Islet of Langerhans (tissue), 1 donor: ENCODE data around the gene DBH.
"Not testable (repeated sequence)": the region's sequence is repeated elsewhere in the genome, so short reads cannot be mapped to it uniquely, and the experiment has no call there.

Experiments used
- FAIRE-seq: peaks from one replicate; lab custom pipeline; 2011; peaks lifted over from hg19 to GRCh38; lab: Jason Lieb, UNC

The DBH gene

GRCh38 chr9:133626008-133626407 is 10.2 kb upstream of the DBH start:
- not testable (repeated sequence) for FAIRE-seq

- no peak for FAIRE-seq
Measured at GRCh38 chr9:133627341-133627740, 8.8 kb upstream of the DBH start.

GRCh38 chr9:133628766-133629165 is 7.4 kb upstream of the DBH start:
- FAIRE-seq, result no peak

- FAIRE-seq, result no peak
Measured at GRCh38 chr9:133629221-133630110, 6.7 kb upstream of the DBH start.

GRCh38 chr9:133631111-133631510 is 5.1 kb upstream of the DBH start:
- no peak for FAIRE-seq

GRCh38 chr9:133632806-133633680 is 3.1 kb upstream of the DBH start:
- no peak for FAIRE-seq

GRCh38 chr9:133633681-133634080 is 2.5 kb upstream of the DBH start:
- no peak for FAIRE-seq

GRCh38 chr9:133634081-133634691 is 2.0 kb upstream of the DBH start:
- no peak for FAIRE-seq

GRCh38 chr9:133635098-133635497 is 1.1 kb upstream of the DBH start:
- no peak for FAIRE-seq

GRCh38 chr9:133636902-133637301 is 739 bp downstream of the DBH start:
- no peak for FAIRE-seq

- no peak for FAIRE-seq
Measured at GRCh38 chr9:133637451-133638055, 1.4 kb downstream of the DBH start.

GRCh38 chr9:133638076-133638475 is 1.9 kb downstream of the DBH start:
- no peak for FAIRE-seq

- FAIRE-seq, result no peak
Measured at GRCh38 chr9:133638711-133639110, 2.5 kb downstream of the DBH start.

GRCh38 chr9:133639613-133640012 is 3.5 kb downstream of the DBH start:
- no peak for FAIRE-seq

GRCh38 chr9:133640160-133640559 is 4.0 kb downstream of the DBH start:
- no peak for FAIRE-seq

GRCh38 chr9:133640580-133641395 is 4.6 kb downstream of the DBH start:
- no peak for FAIRE-seq

- no peak for FAIRE-seq
Measured at GRCh38 chr9:133641396-133641655, 5.2 kb downstream of the DBH start.

GRCh38 chr9:133641861-133642595 is 5.9 kb downstream of the DBH start:
- no peak for FAIRE-seq

GRCh38 chr9:133642708-133643361 is 6.7 kb downstream of the DBH start:
- no peak for FAIRE-seq

GRCh38 chr9:133643362-133643755 is 7.2 kb downstream of the DBH start:
- no peak for FAIRE-seq
